ENCODE measurements around the gene CHID1.

CHID1 gene

GRCh38 chr11:932435-932834, 21.8 kb upstream of the CHID1 start:
- DNase-seq: no peak

- DNase-seq: no peak
These were observed 20.8 kb upstream of the CHID1 start for GRCh38 chr11:931385-931784.

GRCh38 chr11:929405-929804, 18.8 kb upstream of the CHID1 start:
- DNase-seq: no peak

GRCh38 chr11:928786-929185, 18.2 kb upstream of the CHID1 start:
- no peak for DNase-seq

- no peak for DNase-seq
These were observed 17.3 kb upstream of the CHID1 start for GRCh38 chr11:927871-928270.

GRCh38 chr11:926341-926916, 15.8 kb upstream of the CHID1 start:
- DNase-seq: no peak

GRCh38 chr11:925496-926301, 15.1 kb upstream of the CHID1 start, which contains the start of gene AP2A2:
Gene AP2A2, plus strand, starts transcription at chr11:925870. Its CDS starts 152 bp downstream, at chr11:926022.
- DNase-seq: peak; percentile 57

- no peak for DNase-seq
These were observed 14.5 kb upstream of the CHID1 start for GRCh38 chr11:925158-925495.

- peak; percentile 77 for DNase-seq
These were observed 14.0 kb upstream of the CHID1 start for GRCh38 chr11:924406-925157.

GRCh38 chr11:923691-924405, 13.2 kb upstream of the CHID1 start:
- DNase-seq: no peak

GRCh38 chr11:921921-922678, 11.5 kb upstream of the CHID1 start:
- no peak for DNase-seq

GRCh38 chr11:917426-917825, 6.8 kb upstream of the CHID1 start:
- DNase-seq: no peak

GRCh38 chr11:914747-915501, 4.3 kb upstream of the CHID1 start:
- DNase-seq: no peak

GRCh38 chr11:914204-914603, 3.6 kb upstream of the CHID1 start:
- DNase-seq: no peak

GRCh38 chr11:913043-913442, 2.4 kb upstream of the CHID1 start:
- no peak for DNase-seq

- no peak for DNase-seq
These were observed 1.7 kb upstream of the CHID1 start for GRCh38 chr11:912266-912665.

- DNase-seq: no peak
These were observed 1.2 kb upstream of the CHID1 start for GRCh38 chr11:911890-912219.

- DNase-seq: no peak
These were observed 650 bp upstream of the CHID1 start for GRCh38 chr11:911031-911889.

GRCh38 chr11:910044-910588, 494 bp downstream of the CHID1 start:
- DNase-seq: no peak

- no peak for DNase-seq
These were observed 1.2 kb downstream of the CHID1 start for GRCh38 chr11:909406-909805.

GRCh38 chr11:908273-908672, 2.3 kb downstream of the CHID1 start:
- no peak for DNase-seq

Data from NCI-H446 treated with DMSO at 0.1 percent for 48 hours (cell line).